ENCODE measurements around the gene SEMA3D.

DNA sequence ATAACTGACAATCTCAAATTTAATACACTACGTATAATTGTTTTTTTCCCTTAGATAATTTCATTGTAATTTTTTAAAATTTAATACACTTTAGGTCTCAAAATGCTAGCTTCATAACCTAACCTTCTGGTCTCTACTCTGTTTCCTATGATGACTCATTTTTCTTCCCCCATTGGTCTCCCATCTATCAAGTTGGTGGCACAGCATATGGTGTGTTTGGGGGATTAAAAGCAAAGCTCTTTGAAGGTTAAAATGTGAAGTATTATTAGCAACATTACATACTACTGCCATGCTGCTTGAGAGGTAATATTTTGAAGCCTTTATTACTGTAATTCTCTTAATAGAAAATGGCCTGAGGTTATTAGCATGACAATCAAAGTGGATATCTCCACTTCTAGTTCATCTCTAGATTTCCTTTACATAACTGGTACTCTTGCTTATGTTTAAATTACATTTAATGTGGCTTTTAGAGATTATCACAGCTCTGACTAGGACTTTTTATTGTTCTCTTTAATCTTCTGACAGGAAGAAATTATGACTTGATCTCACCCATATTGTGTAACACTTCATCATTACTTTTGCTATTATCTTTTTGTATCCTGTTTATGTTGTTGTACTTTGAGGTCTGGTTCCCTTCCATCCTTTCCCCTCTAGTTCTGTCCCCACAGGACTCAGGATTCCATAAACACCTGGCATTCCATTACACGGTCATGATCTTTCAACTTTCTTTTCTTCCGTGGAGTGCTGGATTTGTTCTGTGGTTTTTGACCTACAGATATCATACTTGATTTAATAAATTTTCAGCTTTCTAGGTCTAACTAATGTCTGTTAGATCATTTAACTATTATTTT lies 185.1 kb downstream of the SEMA3D start:
- TF ChIP-seq POLR2A (IDR thresholded peaks at IDR 0.05; ENCODE audit: low read length) (no peak), GATA1 (IDR thresholded peaks at IDR 0.05; ENCODE audit: low read depth, low read length) (no peak)
